ENCODE results near the gene HOXB5. TPM values are rescaled to one million over a fixed set of nuclear protein-coding genes. Genes with fewer than 3 reads are reported as not detected.

HOXB5 gene
- polyA plus RNA-seq, 2 donors, result 0.09 to 0.10 TPM

DNA sequence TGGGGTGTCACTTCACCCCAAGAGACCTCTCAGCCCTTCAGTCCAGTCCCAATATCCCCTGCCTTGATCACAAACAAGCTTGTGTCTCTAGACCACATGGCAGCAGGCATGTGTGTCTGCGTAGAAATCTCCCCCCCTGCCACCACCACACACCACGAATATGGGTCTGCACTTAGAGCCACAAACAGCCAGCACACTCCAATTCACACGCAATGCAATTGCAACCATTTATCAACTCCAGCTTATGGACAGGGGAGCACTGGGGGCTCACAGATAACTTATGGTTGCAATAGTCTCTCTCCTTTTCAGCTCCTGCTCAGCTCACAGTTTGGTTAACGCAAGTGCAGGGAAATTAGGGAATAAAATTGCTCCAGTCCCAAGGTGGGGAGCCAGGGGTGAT is 30.0 kb upstream of the HOXB5 start:
- Histone ChIP-seq H3K27me3 (ENCODE audit: control insufficient read depth in 1 of 2, insufficient read depth in 2 of 2, low read length in 2 of 2) (peaks cover 2 to 62% of the 10 kb centered on the region in 2 donors), H3K27ac (ENCODE audit: low read depth in 2 of 2, low read length in 1 of 2) (no peak overlapping the region), H3K4me1 (ENCODE audit: control insufficient read depth in 2 of 2, insufficient read depth in 2 of 2, low read length in 1 of 2) (peaks cover 10 to 11% of the 10 kb centered on the region in 2 donors), H3K9me3 (ENCODE audit: control insufficient read depth in 2 of 2, insufficient read depth in 1 of 2, low read depth in 1 of 2, low read length in 1 of 2) (peaks cover 0 to 2% of the 10 kb centered on the region in 2 donors), H3K36me3 (ENCODE audit: control insufficient read depth in 2 of 2, insufficient read depth in 2 of 2, low read length in 1 of 2) (no peaks in the 10 kb centered on the region), H3K4me3 (ENCODE audit: low read depth in 1 of 2, low read length in 2 of 2) (no peak overlapping the region)
- 24 to 25% methylated on average over 4 of the region's 4 CpGs for WGBS, 2 donors

GRCh38 chr17:48622857-48623256 is 29.3 kb upstream of the HOXB5 start:
- Histone ChIP-seq H3K9me3 (ENCODE audit: control insufficient read depth in 2 of 2, insufficient read depth in 1 of 2, low read depth in 1 of 2, low read length in 1 of 2) (peaks cover 0 to 2% of the 10 kb centered on the region in 2 donors), H3K36me3 (ENCODE audit: control insufficient read depth in 2 of 2, insufficient read depth in 2 of 2, low read length in 1 of 2) (no peaks in the 10 kb centered on the region), H3K27ac (ENCODE audit: low read depth in 2 of 2, low read length in 1 of 2) (no peak overlapping the region), H3K27me3 (ENCODE audit: control insufficient read depth in 1 of 2, insufficient read depth in 2 of 2, low read length in 2 of 2) (peaks cover 2 to 64% of the 10 kb centered on the region in 2 donors), H3K4me1 (ENCODE audit: control insufficient read depth in 2 of 2, insufficient read depth in 2 of 2, low read length in 1 of 2) (peaks cover 10 to 11% of the 10 kb centered on the region in 2 donors), H3K4me3 (ENCODE audit: low read depth in 1 of 2, low read length in 2 of 2) (no peak overlapping the region)
- WGBS, 2 donors, result 30 to 36% methylated on average over 11 of the region's 11 CpGs

DNA sequence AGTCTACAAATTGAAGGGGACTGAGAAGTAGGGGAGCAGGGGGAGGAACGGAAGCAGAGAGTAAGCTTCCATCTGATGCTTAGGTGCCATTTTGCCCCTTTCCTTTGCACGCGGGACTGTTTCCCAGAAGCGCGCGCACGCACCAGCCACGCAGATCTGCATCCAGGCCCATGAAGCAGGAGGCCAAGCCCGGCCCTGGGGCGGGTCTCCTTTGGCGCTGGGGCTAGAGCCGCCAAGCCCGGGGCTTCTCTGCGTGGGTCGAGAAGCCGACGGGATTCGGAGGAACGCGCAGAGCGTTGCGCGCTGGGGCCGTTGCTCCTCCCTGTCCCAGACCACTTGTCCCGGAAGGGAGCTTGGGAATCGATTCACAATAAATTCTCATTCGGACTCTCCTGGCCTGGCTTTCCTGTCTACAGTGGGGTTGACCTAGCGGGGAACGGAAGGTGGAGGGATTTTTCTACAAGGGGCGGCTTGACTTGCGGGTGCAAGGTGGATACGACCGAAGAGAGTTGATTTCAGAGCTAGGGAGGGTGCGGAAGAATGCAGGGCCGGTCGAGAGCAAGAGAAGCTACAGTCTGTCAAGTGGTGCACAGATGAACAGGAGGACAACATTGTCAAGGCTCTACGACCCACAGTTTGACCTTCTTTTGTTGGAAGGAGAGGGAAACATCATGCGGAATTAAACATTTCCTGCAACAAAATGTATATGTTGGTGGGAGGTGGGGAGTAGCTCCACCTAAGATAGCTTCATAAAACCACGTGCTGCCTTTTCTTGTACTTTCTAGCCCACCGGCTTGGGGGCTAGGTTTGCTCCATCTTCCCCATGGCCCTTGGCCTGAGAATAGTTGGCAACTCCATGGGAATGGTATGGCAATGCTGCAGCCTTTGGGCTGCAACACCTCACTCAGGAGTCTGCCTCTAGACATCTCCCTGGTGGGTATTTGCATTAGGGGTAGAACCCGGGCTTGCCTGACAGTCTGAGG is 28.1 kb upstream of the HOXB5 start:
- 25 to 33% methylated on average over 41 of the region's 41 CpGs for WGBS, 2 donors
- Histone ChIP-seq H3K36me3 (ENCODE audit: control insufficient read depth in 2 of 2, insufficient read depth in 2 of 2, low read length in 1 of 2) (no peaks in the 10 kb centered on the region), H3K9me3 (ENCODE audit: control insufficient read depth in 2 of 2, insufficient read depth in 1 of 2, low read depth in 1 of 2, low read length in 1 of 2) (no peaks in the 10 kb centered on the region), H3K4me3 (ENCODE audit: low read depth in 1 of 2, low read length in 2 of 2) (no peak overlapping the region), H3K27ac (ENCODE audit: low read depth in 2 of 2, low read length in 1 of 2) (no peak overlapping the region), H3K27me3 (ENCODE audit: control insufficient read depth in 1 of 2, insufficient read depth in 2 of 2, low read length in 2 of 2) (peaks cover 11 to 64% of the 10 kb centered on the region in 2 donors), H3K4me1 (ENCODE audit: control insufficient read depth in 2 of 2, insufficient read depth in 2 of 2, low read length in 1 of 2) (peaks cover 10 to 11% of the 10 kb centered on the region in 2 donors)

DNA sequence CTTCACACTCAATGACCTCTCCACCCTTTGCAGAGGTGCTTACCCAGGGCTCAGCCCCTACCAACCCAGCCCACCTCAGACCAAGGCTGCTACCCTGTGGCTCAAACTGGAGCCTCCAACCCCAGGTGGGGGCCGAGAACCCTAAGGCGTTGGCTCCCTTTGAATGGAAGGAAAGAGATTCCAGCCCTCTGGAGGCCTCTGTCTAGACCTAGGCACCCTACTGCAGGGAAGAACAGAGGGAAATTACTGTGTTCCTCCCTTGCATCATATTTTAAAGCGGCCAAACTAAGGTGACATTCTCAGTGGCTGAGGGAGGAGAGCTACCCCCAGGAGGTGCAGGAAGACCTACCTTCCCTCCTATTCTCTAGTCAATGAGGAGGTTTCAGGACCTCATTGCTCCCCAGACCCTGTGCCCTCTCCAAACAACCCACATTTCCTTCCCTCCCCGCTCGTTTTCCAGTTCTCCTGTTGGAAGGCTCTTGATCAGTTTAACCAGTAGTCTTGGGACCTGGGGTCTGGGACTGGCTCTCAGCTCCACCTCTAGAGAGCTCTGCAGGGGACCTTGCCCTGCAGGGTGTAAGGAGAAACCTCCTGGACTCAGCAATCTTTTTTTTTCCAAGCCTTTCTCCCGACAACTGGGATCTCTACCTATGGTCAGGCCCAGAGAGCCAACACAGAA is 27.0 kb upstream of the HOXB5 start:
- Histone ChIP-seq H3K36me3 (ENCODE audit: control insufficient read depth in 2 of 2, insufficient read depth in 2 of 2, low read length in 1 of 2) (no peaks in the 10 kb centered on the region), H3K27me3 (ENCODE audit: control insufficient read depth in 1 of 2, insufficient read depth in 2 of 2, low read length in 2 of 2) (peaks cover 11 to 63% of the 10 kb centered on the region in 2 donors), H3K4me3 (ENCODE audit: low read depth in 1 of 2, low read length in 2 of 2) (no peak overlapping the region), H3K4me1 (ENCODE audit: control insufficient read depth in 2 of 2, insufficient read depth in 2 of 2, low read length in 1 of 2) (peaks cover 7 to 8% of the 10 kb centered on the region in 2 donors), H3K27ac (ENCODE audit: low read depth in 2 of 2, low read length in 1 of 2) (no peak overlapping the region), H3K9me3 (ENCODE audit: control insufficient read depth in 2 of 2, insufficient read depth in 1 of 2, low read depth in 1 of 2, low read length in 1 of 2) (no peaks in the 10 kb centered on the region)
- 47 to 50% methylated on average over 6 of the region's 6 CpGs for WGBS, 2 donors

DNA sequence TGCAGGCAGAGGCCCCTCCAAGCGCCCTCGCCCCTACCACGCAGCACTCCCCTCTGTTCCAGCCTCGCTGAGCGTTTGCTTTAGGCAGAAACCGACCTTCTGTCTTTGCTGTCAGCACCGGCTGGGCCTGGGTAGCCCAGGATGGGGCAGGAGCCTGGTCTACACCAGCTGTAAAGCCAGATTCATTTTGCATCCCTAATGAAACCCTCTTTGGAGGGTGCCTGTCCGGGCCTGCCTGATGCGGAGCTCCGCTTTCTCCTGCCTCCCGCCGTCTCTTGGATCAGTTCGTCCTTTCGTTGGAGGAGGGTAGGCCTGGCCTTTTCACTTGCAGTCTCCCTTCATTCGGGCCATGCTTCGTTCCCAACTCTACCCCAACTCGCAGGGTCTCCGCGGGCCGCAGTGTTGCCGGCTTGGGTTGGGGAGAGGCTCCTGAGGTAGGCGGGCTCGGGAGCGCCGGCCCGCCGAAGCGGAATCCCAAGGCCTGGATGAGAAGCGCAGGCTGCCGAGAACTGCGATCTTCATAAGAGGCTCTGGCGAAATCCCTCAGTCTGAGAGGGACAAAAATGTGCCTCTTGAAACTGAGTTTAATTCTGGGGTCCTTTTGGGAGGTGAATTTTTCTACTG is 26.4 kb upstream of the HOXB5 start:
- Histone ChIP-seq H3K36me3 (ENCODE audit: control insufficient read depth in 2 of 2, insufficient read depth in 2 of 2, low read length in 1 of 2) (no peaks in the 10 kb centered on the region), H3K9me3 (ENCODE audit: control insufficient read depth in 2 of 2, insufficient read depth in 1 of 2, low read depth in 1 of 2, low read length in 1 of 2) (no peaks in the 10 kb centered on the region), H3K27ac (ENCODE audit: low read depth in 2 of 2, low read length in 1 of 2) (no peak overlapping the region), H3K4me3 (ENCODE audit: low read depth in 1 of 2, low read length in 2 of 2) (no peak overlapping the region), H3K4me1 (ENCODE audit: control insufficient read depth in 2 of 2, insufficient read depth in 2 of 2, low read length in 1 of 2) (peaks cover 1 to 3% of the 10 kb centered on the region in 2 donors), H3K27me3 (ENCODE audit: control insufficient read depth in 1 of 2, insufficient read depth in 2 of 2, low read length in 2 of 2) (peaks cover 11 to 62% of the 10 kb centered on the region in 2 donors)
- 35 to 37% methylated on average over 32 of the region's 32 CpGs for WGBS, 2 donors

DNA sequence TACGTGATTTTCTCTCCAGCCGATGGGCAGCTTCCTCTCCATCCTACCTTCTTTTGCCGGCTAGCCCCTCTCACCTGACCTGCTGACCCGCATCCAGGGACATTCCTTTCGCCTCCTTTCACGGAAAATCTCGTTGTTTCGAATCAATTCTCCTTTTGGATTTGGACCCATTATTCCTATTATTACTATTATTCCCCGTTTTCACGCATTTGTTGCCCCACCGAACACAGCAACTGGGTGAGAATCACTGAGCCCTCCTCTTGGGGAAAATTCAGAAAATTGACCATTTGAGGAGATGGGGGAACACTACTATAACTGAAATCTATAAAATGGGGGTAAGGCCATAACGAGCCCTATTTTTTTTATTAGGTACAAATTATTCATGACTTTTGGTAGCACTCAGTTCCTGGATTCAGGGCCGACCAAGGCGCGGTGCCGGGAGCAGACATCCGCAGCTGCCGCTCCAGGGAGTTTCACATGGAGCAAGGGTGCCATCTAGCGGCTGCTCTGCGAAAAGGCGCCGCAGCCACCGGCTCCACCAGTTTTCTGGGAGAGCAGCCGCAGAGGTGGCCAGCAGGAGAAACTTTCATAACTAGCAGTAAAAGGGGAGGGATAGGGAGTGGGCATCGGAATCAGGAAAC is 24.8 kb upstream of the HOXB5 start:
- Histone ChIP-seq H3K4me3 (ENCODE audit: low read depth in 1 of 2, low read length in 2 of 2) (no peak overlapping the region), H3K27me3 (ENCODE audit: control insufficient read depth in 1 of 2, insufficient read depth in 2 of 2, low read length in 2 of 2) (peaks cover 16 to 59% of the 10 kb centered on the region in 2 donors)

GRCh38 chr17:48617471-48618255 is 24.1 kb upstream of the HOXB5 start:
- no peak overlapping the region for H3K27ac ChIP-seq (ENCODE audit: low read depth in 2 of 2, low read length in 1 of 2)
- no peaks in the 10 kb centered on the region for H3K9me3 ChIP-seq (ENCODE audit: control insufficient read depth in 2 of 2, insufficient read depth in 1 of 2, low read depth in 1 of 2, low read length in 1 of 2)
- no peaks in the 10 kb centered on the region for H3K36me3 ChIP-seq (ENCODE audit: control insufficient read depth in 2 of 2, insufficient read depth in 2 of 2, low read length in 1 of 2)
- H3K4me3 ChIP-seq (ENCODE audit: low read depth in 1 of 2, low read length in 2 of 2), result no peak overlapping the region
- peaks cover 4% of the 10 kb centered on the region in 2 donors for H3K4me1 ChIP-seq (ENCODE audit: control insufficient read depth in 2 of 2, insufficient read depth in 2 of 2, low read length in 1 of 2)
- WGBS, 2 donors, result 13 to 18% methylated on average over 35 to 43 of the region's 43 CpGs
- H3K27me3 ChIP-seq (ENCODE audit: control insufficient read depth in 1 of 2, insufficient read depth in 2 of 2, low read length in 2 of 2), result peaks cover 16 to 58% of the 10 kb centered on the region in 2 donors

More for the DNA sequence above, 24.8 kb upstream of the HOXB5 start:
- Histone ChIP-seq H3K36me3 (ENCODE audit: control insufficient read depth in 2 of 2, insufficient read depth in 2 of 2, low read length in 1 of 2) (no peaks in the 10 kb centered on the region), H3K4me1 (ENCODE audit: control insufficient read depth in 2 of 2, insufficient read depth in 2 of 2, low read length in 1 of 2) (peaks cover 4% of the 10 kb centered on the region in 2 donors), H3K27ac (ENCODE audit: low read depth in 2 of 2, low read length in 1 of 2) (no peak overlapping the region), H3K9me3 (ENCODE audit: control insufficient read depth in 2 of 2, insufficient read depth in 1 of 2, low read depth in 1 of 2, low read length in 1 of 2) (no peaks in the 10 kb centered on the region)
- WGBS, 2 donors, result 4% methylated on average over 25 of the region's 25 CpGs

DNA sequence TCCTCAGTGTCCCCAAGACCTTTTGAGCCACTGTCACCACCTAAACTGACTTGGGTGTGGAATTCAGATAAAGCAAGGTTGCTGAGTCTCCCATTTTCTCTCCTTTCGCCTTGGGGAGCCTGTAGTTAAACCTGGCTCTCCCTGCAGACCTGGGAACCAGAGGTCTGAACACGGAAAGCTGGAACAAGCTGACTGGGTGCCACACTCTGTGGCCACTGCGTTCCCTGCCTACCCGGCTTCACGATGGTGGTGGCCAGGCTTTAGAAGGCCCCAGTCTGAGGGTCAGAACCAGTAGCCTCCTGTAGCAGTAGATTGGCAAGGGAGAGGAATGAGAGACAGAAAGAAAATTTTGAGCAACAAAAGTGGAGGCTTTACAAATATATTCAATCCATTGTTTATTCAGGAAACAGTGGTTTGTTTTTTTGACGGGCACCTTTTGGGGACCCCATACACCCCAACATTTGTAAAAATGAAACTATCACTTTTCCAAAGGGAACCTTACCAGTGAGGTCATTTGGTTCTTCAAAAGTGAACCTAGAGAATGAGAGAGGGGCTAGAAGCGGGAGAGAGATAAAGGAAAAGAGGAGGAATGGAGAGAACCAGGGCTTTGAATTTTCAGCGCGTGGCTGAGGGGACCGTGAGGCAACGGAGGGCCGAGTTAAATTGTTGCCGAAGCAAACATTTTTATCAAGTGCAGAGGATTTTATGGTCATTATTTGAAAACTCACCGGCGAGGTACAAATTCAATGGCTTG is 23.3 kb upstream of the HOXB5 start:
- WGBS, 2 donors, result 20 to 27% methylated on average over 15 of the region's 15 CpGs
- Histone ChIP-seq H3K27me3 (ENCODE audit: control insufficient read depth in 1 of 2, insufficient read depth in 2 of 2, low read length in 2 of 2) (peaks cover 16 to 61% of the 10 kb centered on the region in 2 donors), H3K4me1 (ENCODE audit: control insufficient read depth in 2 of 2, insufficient read depth in 2 of 2, low read length in 1 of 2) (peaks cover 4% of the 10 kb centered on the region in 2 donors), H3K36me3 (ENCODE audit: control insufficient read depth in 2 of 2, insufficient read depth in 2 of 2, low read length in 1 of 2) (no peaks in the 10 kb centered on the region), H3K4me3 (ENCODE audit: low read depth in 1 of 2, low read length in 2 of 2) (no peak overlapping the region), H3K9me3 (ENCODE audit: control insufficient read depth in 2 of 2, insufficient read depth in 1 of 2, low read depth in 1 of 2, low read length in 1 of 2) (no peaks in the 10 kb centered on the region), H3K27ac (ENCODE audit: low read depth in 2 of 2, low read length in 1 of 2) (no peak overlapping the region)
